Measurements from ENCODE around the gene CATSPER3. TPM values are rescaled to one million over a fixed set of nuclear protein-coding genes. Genes with fewer than 3 reads are reported as not detected.
A peak's percentile ranks its signal among the peaks of the same experiment; 100 is the strongest.

The CATSPER3 gene
- total and polyA plus RNA-seq, 11 donors: 0.38 to 0.98 (median 0.61) TPM; not detected in 2

- H3K4me1 ChIP-seq: peaks cover 0 to 10% (median 0%) of the 10 kb centered on the region in 12 donors
- no peak overlapping the region for H3K27ac ChIP-seq
- H3K9me3 ChIP-seq: no peaks in the 10 kb centered on the region
- no peaks in the 10 kb centered on the region for H3K36me3 ChIP-seq
- peaks cover 19 to 99% (median 62%) of the 10 kb centered on the region in 9 donors for H3K27me3 ChIP-seq
- DNase-seq (no peak), ATAC-seq (no peak)
- intact Hi-C loops (cut with DNase I): no loop called here
- no peak for TF ChIP-seq POLR2A (IDR thresholded peaks at IDR 0.05)
- TF ChIP-seq CTCF (IDR thresholded peaks at IDR 0.05): no peak
- H3K4me3 ChIP-seq: no peak overlapping the region
These were observed 77.8 kb downstream of the CATSPER3 start for GRCh38 chr5:135045488-135045887.

GRCh38 chr5:135046661-135047346 lies 79.1 kb downstream of the CATSPER3 start:
- ATAC-seq (no peak), DNase-seq (peak in 1 of 5 donors; percentile 26)
- intact Hi-C loops (cut with DNase I): no loop called here
- H3K36me3 ChIP-seq: no peaks in the 10 kb centered on the region
- no peaks in the 10 kb centered on the region for H3K9me3 ChIP-seq
- peaks cover 12 to 98% (median 52%) of the 10 kb centered on the region in 9 donors for H3K27me3 ChIP-seq
- H3K27ac ChIP-seq: no peak overlapping the region
- WGBS, 4 donors: 64 to 80% (median 71%) methylated on average over 4 to 5 of the region's 5 CpGs
- peaks cover 0 to 8% (median 0%) of the 10 kb centered on the region in 12 donors for H3K4me1 ChIP-seq
- no peak for TF ChIP-seq CTCF (IDR thresholded peaks at IDR 0.05)
- no peak for TF ChIP-seq POLR2A (IDR thresholded peaks at IDR 0.05)
- H3K4me3 ChIP-seq: no peak overlapping the region

GRCh38 chr5:135047347-135047695 lies 79.6 kb downstream of the CATSPER3 start:
- H3K4me3 ChIP-seq: no peak overlapping the region
- ATAC-seq (no peak), DNase-seq (peak in 1 of 5 donors; percentile 26)
- intact Hi-C loops (cut with DNase I): no loop called here
- no peaks in the 10 kb centered on the region for H3K36me3 ChIP-seq
- 45 to 69% (median 46%) methylated on average over 2 of the region's 2 CpGs for WGBS, 4 donors
- H3K4me1 ChIP-seq: peaks cover 0 to 8% (median 0%) of the 10 kb centered on the region in 12 donors
- H3K27ac ChIP-seq: no peak overlapping the region
- no peak for TF ChIP-seq POLR2A (IDR thresholded peaks at IDR 0.05)
- TF ChIP-seq CTCF (IDR thresholded peaks at IDR 0.05): no peak
- no peaks in the 10 kb centered on the region for H3K9me3 ChIP-seq
- H3K27me3 ChIP-seq: peaks cover 12 to 97% (median 47%) of the 10 kb centered on the region in 9 donors

GRCh38 chr5:135048286-135048685 lies 80.6 kb downstream of the CATSPER3 start:
- Histone ChIP-seq H3K27ac (no peak overlapping the region), H3K4me3 (no peak overlapping the region), H3K9me3 (no peaks in the 10 kb centered on the region), H3K27me3 (peaks cover 12 to 94% (median 38%) of the 10 kb centered on the region in 9 donors), H3K36me3 (no peaks in the 10 kb centered on the region), H3K4me1 (peaks cover 0 to 8% (median 0%) of the 10 kb centered on the region in 12 donors)
- no peak for TF ChIP-seq POLR2A (IDR thresholded peaks at IDR 0.05)
- TF ChIP-seq CTCF (IDR thresholded peaks at IDR 0.05): no peak
- 82 to 92% (median 87%) methylated on average over 2 of the region's 2 CpGs for WGBS, 4 donors
- ATAC-seq (no peak), DNase-seq (peak in 1 of 5 donors; percentile 25)
- intact Hi-C loops (cut with DNase I): no loop called here

All from heart left ventricle (tissue), 16 donors.